Thyroid gland (tissue), 4 donors: ENCODE measurements around the gene XRCC3.

Experiments used
- POLR2A ChIP-seq, 2 donors: fragments of 450-650 bp; IDR thresholded peaks; one replicate each; pipeline ENCODE4 v1.6.1; 2017; ENCODE audit warnings: antibody characterized with exemption in 2 of 2, mild to moderate bottlenecking in 2 of 2, moderate library complexity in 1 of 2
- TF ChIP-seq, protein P1 (sequence below), 6 experiments: fragments of 200-600 bp in 3 of 6; fragments of 450-650 bp in 3 of 6; sonication (generic) in 3 of 6; IDR thresholded peaks; one replicate each; pipeline ENCODE4 v1.5.1; 2016 to 2019; ENCODE audit warnings: antibody characterized with exemption in 6 of 6, mild to moderate bottlenecking in 2 of 6, inconsistent platforms in 1 of 6, moderate library complexity in 1 of 6

DNA sequence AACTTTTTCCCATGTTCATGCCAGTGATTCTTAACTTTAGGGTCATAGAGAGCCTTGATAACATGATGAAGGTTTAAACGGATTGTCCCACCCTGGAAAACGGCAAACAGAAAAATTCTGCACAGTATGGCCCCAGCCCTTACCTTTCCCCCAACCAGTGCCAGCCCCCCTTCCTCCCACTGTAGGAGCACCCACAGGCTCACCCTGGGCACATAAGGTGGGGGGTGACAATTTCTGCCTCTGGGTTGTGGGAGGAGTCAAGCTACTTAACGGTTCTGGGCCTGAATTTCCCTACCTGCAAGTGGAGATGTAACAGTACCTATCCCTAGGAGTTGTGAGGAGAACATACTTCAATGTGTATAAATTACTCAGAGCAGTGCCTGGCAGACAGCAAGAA, 18.0 kb downstream of the XRCC3 start:
- TF ChIP-seq, protein P1, sequence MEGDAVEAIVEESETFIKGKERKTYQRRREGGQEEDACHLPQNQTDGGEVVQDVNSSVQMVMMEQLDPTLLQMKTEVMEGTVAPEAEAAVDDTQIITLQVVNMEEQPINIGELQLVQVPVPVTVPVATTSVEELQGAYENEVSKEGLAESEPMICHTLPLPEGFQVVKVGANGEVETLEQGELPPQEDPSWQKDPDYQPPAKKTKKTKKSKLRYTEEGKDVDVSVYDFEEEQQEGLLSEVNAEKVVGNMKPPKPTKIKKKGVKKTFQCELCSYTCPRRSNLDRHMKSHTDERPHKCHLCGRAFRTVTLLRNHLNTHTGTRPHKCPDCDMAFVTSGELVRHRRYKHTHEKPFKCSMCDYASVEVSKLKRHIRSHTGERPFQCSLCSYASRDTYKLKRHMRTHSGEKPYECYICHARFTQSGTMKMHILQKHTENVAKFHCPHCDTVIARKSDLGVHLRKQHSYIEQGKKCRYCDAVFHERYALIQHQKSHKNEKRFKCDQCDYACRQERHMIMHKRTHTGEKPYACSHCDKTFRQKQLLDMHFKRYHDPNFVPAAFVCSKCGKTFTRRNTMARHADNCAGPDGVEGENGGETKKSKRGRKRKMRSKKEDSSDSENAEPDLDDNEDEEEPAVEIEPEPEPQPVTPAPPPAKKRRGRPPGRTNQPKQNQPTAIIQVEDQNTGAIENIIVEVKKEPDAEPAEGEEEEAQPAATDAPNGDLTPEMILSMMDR (IDR thresholded peaks at IDR 0.05), result no peak
- no peak for TF ChIP-seq POLR2A (IDR thresholded peaks at IDR 0.05)
